Breast epithelium (tissue), 3 donors: ENCODE data around the gene ILDR2.

Experiments
- POLR2A ChIP-seq: fragments of 450-650 bp; IDR thresholded peaks from one replicate; pipeline ENCODE4 v1.6.1; 2016; ENCODE audit warnings: antibody characterized with exemption, mild to moderate bottlenecking, moderate library complexity
- TF ChIP-seq, protein P1 (sequence below), 3 donors: fragments of 450-650 bp; IDR thresholded peaks; one replicate each; pipeline ENCODE4 v1.5.1; 2016 to 2017; ENCODE audit warnings: antibody characterized with exemption in 3 of 3, mild to moderate bottlenecking in 3 of 3, moderate library complexity in 3 of 3

DNA sequence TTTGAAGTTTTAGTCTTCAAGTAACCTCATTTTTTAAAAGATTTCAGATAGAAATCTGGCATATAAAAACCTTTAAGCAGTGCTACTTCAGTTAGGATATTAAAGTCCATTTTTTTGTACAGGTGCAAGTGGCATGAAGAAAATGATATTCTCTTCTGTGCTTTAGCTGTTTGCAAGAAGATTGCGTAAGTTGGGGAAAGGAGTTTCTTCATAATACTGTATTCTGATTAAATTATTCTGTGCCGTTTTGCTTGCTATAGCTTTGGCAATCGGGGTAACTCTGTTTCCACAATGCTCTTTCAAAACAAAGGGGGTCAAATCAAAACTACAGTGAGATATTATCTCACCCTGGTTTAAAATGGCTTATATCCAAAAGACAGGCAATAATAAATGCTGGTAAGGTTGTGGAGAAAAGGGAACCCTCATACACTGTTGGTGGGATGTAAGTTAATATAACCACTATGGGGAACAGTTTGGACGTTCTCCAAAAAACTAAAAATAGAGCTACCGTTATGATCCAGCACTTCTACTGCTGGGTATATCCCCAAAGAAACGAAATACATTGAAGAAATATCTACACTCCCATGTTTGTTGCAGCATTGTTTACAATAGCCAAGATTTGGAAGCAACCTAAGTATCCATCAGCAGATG lies 40.9 kb upstream of the ILDR2 start:
- TF ChIP-seq, protein P1, sequence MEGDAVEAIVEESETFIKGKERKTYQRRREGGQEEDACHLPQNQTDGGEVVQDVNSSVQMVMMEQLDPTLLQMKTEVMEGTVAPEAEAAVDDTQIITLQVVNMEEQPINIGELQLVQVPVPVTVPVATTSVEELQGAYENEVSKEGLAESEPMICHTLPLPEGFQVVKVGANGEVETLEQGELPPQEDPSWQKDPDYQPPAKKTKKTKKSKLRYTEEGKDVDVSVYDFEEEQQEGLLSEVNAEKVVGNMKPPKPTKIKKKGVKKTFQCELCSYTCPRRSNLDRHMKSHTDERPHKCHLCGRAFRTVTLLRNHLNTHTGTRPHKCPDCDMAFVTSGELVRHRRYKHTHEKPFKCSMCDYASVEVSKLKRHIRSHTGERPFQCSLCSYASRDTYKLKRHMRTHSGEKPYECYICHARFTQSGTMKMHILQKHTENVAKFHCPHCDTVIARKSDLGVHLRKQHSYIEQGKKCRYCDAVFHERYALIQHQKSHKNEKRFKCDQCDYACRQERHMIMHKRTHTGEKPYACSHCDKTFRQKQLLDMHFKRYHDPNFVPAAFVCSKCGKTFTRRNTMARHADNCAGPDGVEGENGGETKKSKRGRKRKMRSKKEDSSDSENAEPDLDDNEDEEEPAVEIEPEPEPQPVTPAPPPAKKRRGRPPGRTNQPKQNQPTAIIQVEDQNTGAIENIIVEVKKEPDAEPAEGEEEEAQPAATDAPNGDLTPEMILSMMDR (IDR thresholded peaks at IDR 0.05), result no peak
- TF ChIP-seq POLR2A, result no peak
